HG02588 (cell line): ENCODE measurements around the gene TBKBP1.

Experiments
- ATAC-seq: cut with Tn5 transposase; IDR thresholded peaks from one replicate; pipeline ENCODE4 v1.9.1; 2021; ENCODE audit warnings: mild to moderate bottlenecking, moderate library complexity; ENCODE audit not compliant: unreplicated experiment

Gene TBKBP1

DNA sequence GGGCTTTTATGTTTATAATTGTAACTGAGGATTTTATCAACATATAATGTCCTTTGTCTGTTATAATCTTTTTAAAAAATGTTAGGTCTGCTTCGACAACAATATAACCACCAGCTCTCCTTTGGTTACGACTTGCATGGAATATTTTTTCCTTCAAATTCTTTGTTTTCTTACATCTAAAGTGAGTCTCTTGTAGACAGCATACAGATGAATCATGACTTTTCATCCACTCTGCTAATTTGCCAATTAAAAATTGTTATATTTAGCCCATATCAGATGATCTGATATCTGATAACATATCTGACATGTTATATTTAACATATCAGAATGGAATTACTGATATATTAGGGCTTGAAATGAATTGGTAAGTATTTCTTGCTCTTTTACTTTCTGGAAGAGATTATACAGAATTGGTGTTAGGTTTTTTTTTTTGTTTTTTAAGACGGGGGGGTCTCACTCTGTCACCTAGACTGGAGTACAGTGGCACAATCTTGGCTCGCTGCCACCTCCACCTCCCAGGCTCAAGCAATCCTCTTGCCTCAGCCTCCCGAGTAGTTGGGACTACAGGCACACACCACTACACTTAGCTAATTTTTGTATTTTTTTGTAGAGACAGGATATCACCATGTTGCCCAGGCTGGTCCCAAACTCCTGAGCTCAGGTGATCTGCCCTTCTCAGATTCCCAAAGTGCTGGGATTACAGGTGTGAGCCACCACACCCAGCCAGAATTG is 66.6 kb downstream of the TBKBP1 start:
- ATAC-seq = no peak
